ENCODE data around the gene ACAP3. TPM values are rescaled to one million over a fixed set of nuclear protein-coding genes. Genes with fewer than 3 reads are reported as not detected.
A peak's percentile ranks its signal among the peaks of the same experiment; 100 is the strongest.
"Not testable (repeated sequence)": the region's sequence is repeated elsewhere in the genome, so short reads cannot be mapped to it uniquely, and the experiment has no call there.

Gene ACAP3
- total and polyA plus RNA-seq, 2 donors (not counting 3 experiments of a cell fraction or from before 2014, with no cell fraction given) = 27.8 to 39.0 TPM

GRCh38 chr1:1317420-1317819, 9.7 kb upstream of the ACAP3 start:
- Histone ChIP-seq H4K20me1 (replicated peaks; ENCODE audit: control insufficient read depth, extremely low read depth, insufficient read depth, low read length) (peaks cover 5% of the 10 kb centered on the region), H3K4me1 (ENCODE audit: control insufficient read depth, extremely low read depth, insufficient read depth, low read length) (no peaks in the 10 kb centered on the region), H3K36me3 (ENCODE audit: control insufficient read depth in 2 of 2, extremely low read depth in 1 of 2, insufficient read depth in 2 of 2, low read length in 2 of 2) (peaks cover 0 to 33% of the 10 kb centered on the region in 2 experiments), H3K27ac (ENCODE audit: insufficient read depth, low read depth, low read length) (no peak overlapping the region), H3K9me1 (replicated peaks; ENCODE audit: control insufficient read depth, extremely low read depth, insufficient read depth, low read length) (no peaks in the 10 kb centered on the region), H3K27me3 (ENCODE audit: control insufficient read depth in 2 of 2, insufficient read depth in 2 of 2, low read length in 2 of 2) (no peaks in the 10 kb centered on the region), H2AFZ (ENCODE audit: low read depth, low read length) (no peak overlapping the region), H3K79me2 (ENCODE audit: control insufficient read depth, insufficient read depth, low read length) (peaks cover 30% of the 10 kb centered on the region), H3K4me2 (ENCODE audit: insufficient read depth, low read length) (no peak overlapping the region), H3K4me3 (replicated peaks in 1 of 3; ENCODE audit: insufficient read depth in 1 of 3, low read depth in 1 of 3, low read length in 3 of 3) (no peak overlapping the region), H3K9me3 (replicated peaks; ENCODE audit: control insufficient read depth, insufficient read depth, low read length) (no peaks in the 10 kb centered on the region), H3K9ac (replicated peaks; ENCODE audit: extremely low read depth, insufficient read depth, low read length) (no peak overlapping the region)
- dilution Hi-C loops (cut with MboI; ENCODE audit: extremely low pct_ligation_motif_present, low sequenced_read_pairs) (no loop called here), intact Hi-C loops (cut with micrococcal nuclease) (no loop called here)
- POLR2A ChIA-PET = no interaction called here
- no peak for DNase-seq (ENCODE audit: low read depth, low spot score)
- CTCF ChIA-PET = no interaction called here
- no peak for TF ChIP-seq JUN (IDR thresholded peaks at IDR 0.05; ENCODE audit: borderline replicate concordance, insufficient read depth, insufficient read length, low read depth)
- TF ChIP-seq POLR2AphosphoS5 (IDR thresholded peaks at IDR 0.05; ENCODE audit: insufficient read depth, low read depth, low read length) = no peak
- no peak for TF ChIP-seq MAX (IDR thresholded peaks at IDR 0.05; ENCODE audit: insufficient read depth, insufficient read length)
- TF ChIP-seq EZH2 (IDR thresholded peaks at IDR 0.05; ENCODE audit: borderline replicate concordance, low read depth, low read length, severe bottlenecking) = no peak
- no peak for TF ChIP-seq FOS (IDR thresholded peaks at IDR 0.05; ENCODE audit: borderline replicate concordance, insufficient read depth, low read length)
- TF ChIP-seq GATA2 (IDR thresholded peaks at IDR 0.05; ENCODE audit: insufficient read depth, insufficient read length, low read depth, low read length) = no peak
- no peak for TF ChIP-seq MYC (IDR thresholded peaks at IDR 0.05; ENCODE audit: low read depth, low read length)
- TF ChIP-seq CTCF (IDR thresholded peaks at IDR 0.05; ENCODE audit: extremely low read depth in 1 of 2, insufficient read depth in 1 of 2, low read depth in 1 of 2, low read length in 2 of 2) = no peak
- TF ChIP-seq POLR2A (IDR thresholded peaks at IDR 0.05; ENCODE audit: low read depth, low read length) = no peak
- FAIRE-seq = no peak
- no TSS peak for BruUV-seq (replicated peaks)

GRCh38 chr1:1316199-1316598, 8.5 kb upstream of the ACAP3 start:
- H3K9me3 ChIP-seq (replicated peaks; ENCODE audit: control insufficient read depth, insufficient read depth, low read length); H3K27ac ChIP-seq (ENCODE audit: insufficient read depth, low read depth, low read length); H2AFZ ChIP-seq (ENCODE audit: low read depth, low read length); CTCF ChIA-PET; H3K4me1 ChIP-seq (ENCODE audit: control insufficient read depth, extremely low read depth, insufficient read depth, low read length); H3K4me3 ChIP-seq (replicated peaks in 1 of 3; ENCODE audit: insufficient read depth in 1 of 3, low read depth in 1 of 3, low read length in 3 of 3); dilution Hi-C loops (cut with MboI; ENCODE audit: extremely low pct_ligation_motif_present, low sequenced_read_pairs); DNase-seq (ENCODE audit: low read depth, low spot score); H4K20me1 ChIP-seq (replicated peaks; ENCODE audit: control insufficient read depth, extremely low read depth, insufficient read depth, low read length); H3K4me2 ChIP-seq (ENCODE audit: insufficient read depth, low read length); H3K27me3 ChIP-seq (ENCODE audit: control insufficient read depth in 2 of 2, insufficient read depth in 2 of 2, low read length in 2 of 2); BruUV-seq (replicated peaks); POLR2A ChIA-PET; H3K9ac ChIP-seq (replicated peaks; ENCODE audit: extremely low read depth, insufficient read depth, low read length); intact Hi-C loops (cut with micrococcal nuclease); H3K9me1 ChIP-seq (replicated peaks; ENCODE audit: control insufficient read depth, extremely low read depth, insufficient read depth, low read length): not testable (repeated sequence)
- FAIRE-seq = peak; percentile 24
- Histone ChIP-seq H3K36me3 (ENCODE audit: control insufficient read depth in 2 of 2, extremely low read depth in 1 of 2, insufficient read depth in 2 of 2, low read length in 2 of 2) (peaks cover 0 to 41% of the 10 kb centered on the region in 2 experiments), H3K79me2 (ENCODE audit: control insufficient read depth, insufficient read depth, low read length) (peaks cover 18% of the 10 kb centered on the region)

Data from endothelial cell of umbilical vein (primary cell).